HG03520 (cell line): ENCODE results near the gene C11orf24.

ENCODE experiments used
- ATAC-seq: cut with Tn5 transposase; IDR thresholded peaks from one replicate; pipeline ENCODE4 v1.9.1; 2021; ENCODE audit warnings: mild to moderate bottlenecking, moderate library complexity; ENCODE audit not compliant: unreplicated experiment

C11orf24 gene

GRCh38 chr11:68271781-68272608, at the start of gene C11orf24:
TSS of gene C11orf24 (minus strand) at chr11:68271973. CDS start at chr11:68263767, 8,206 bp downstream.
- ATAC-seq: peak; percentile 70

GRCh38 chr11:68317147-68317785, 45.5 kb upstream of the C11orf24 start:
- no peak for ATAC-seq

- ATAC-seq: no peak
These were observed 43.6 kb upstream of the C11orf24 start for GRCh38 chr11:68315171-68315920.

GRCh38 chr11:68314203-68315170, 42.7 kb upstream of the C11orf24 start:
- no peak for ATAC-seq

- ATAC-seq: no peak
These were observed 41.9 kb upstream of the C11orf24 start for GRCh38 chr11:68313574-68314202.

- no peak for ATAC-seq
These were observed 41.2 kb upstream of the C11orf24 start for GRCh38 chr11:68312780-68313573.

GRCh38 chr11:68312117-68312779, 40.5 kb upstream of the C11orf24 start, which contains the start of gene LRP5:
TSS of gene LRP5 (plus strand) at chr11:68312591. CDS start at chr11:68312715, 124 bp downstream.
- ATAC-seq: no peak

- no peak for ATAC-seq
These were observed 39.7 kb upstream of the C11orf24 start for GRCh38 chr11:68311160-68312116.

GRCh38 chr11:68309621-68310185, 37.9 kb upstream of the C11orf24 start:
- no peak for ATAC-seq

- ATAC-seq: no peak
These were observed 36.3 kb upstream of the C11orf24 start for GRCh38 chr11:68308068-68308467.

- ATAC-seq: no peak
These were observed 34.9 kb upstream of the C11orf24 start for GRCh38 chr11:68306636-68307035.

GRCh38 chr11:68303982-68304780, 32.4 kb upstream of the C11orf24 start:
- ATAC-seq: no peak

GRCh38 chr11:68303083-68303482, 31.3 kb upstream of the C11orf24 start:
- no peak for ATAC-seq

GRCh38 chr11:68302670-68303069, 30.9 kb upstream of the C11orf24 start:
- no peak for ATAC-seq

GRCh38 chr11:68302256-68302655, 30.5 kb upstream of the C11orf24 start:
- ATAC-seq: no peak
